PC-9 (cell line): ENCODE results near the gene DSCAM. TPM values are rescaled to one million over a fixed set of nuclear protein-coding genes. Genes with fewer than 3 reads are reported as not detected.

ENCODE experiments used
- BruUV-seq: library from RNA; stranded (reverse); fragments of 400-500 nt; replicated peaks from 2 replicates; lab custom pipeline; 2021; lab: Mats Ljungman, UMichigan
- CTCF ChIA-PET: fragments of 300-600 bp; sonication (Branson Sonifier 250); formaldehyde crosslinking; loops from one replicate; lab custom pipeline; 2022; ENCODE audit warnings: antibody characterized with exemption; lab: Charles Lee
- POLR2A ChIA-PET: fragments of 300-600 bp; sonication (Branson Sonifier 250); formaldehyde crosslinking; loops from one replicate; lab custom pipeline; 2022; ENCODE audit warnings: antibody characterized with exemption; ENCODE audit not compliant: unreplicated experiment; lab: Charles Lee
- DNase-seq, 2 experiments: peaks; one replicate each; pipeline versions ENCODE4 v3.0.0 to v3.0.0-alpha.2; 2015 to 2022; ENCODE audit warnings: mixed read lengths in 1 of 2
- H2AFZ ChIP-seq: fragments of 200-600 bp; sonication (generic); 2 replicates; pipeline ENCODE4 v1.8.1; 2017; ENCODE audit warnings: antibody characterized with exemption
- H3F3A ChIP-seq: fragments of 200-600 bp; sonication (generic); 2 replicates; pipeline ENCODE4 v1.8.1; 2017; ENCODE audit warnings: antibody characterized with exemption, mild to moderate bottlenecking, low read depth; ENCODE audit not compliant: insufficient read depth
- H3K27ac ChIP-seq: fragments of 200-600 bp; sonication (generic); 2 replicates; pipeline ENCODE4 v1.6.1; 2016; ENCODE audit warnings: mixed run types
- H3K27me3 ChIP-seq: fragments of 200-600 bp; sonication (generic); 2 replicates; pipeline ENCODE4 v1.6.1; 2016; ENCODE audit warnings: low read depth, mixed run types; ENCODE audit not compliant: insufficient read depth
- H3K36me3 ChIP-seq: fragments of 200-600 bp; sonication (generic); 2 replicates; pipeline ENCODE4 v1.6.1; 2016; ENCODE audit warnings: low read depth, mixed run types
- H3K4me1 ChIP-seq: fragments of 200-600 bp; sonication (generic); replicated peaks from 2 replicates; pipeline ENCODE4 v1.6.1; 2016; ENCODE audit warnings: mixed run types; ENCODE audit not compliant: insufficient read depth
- H3K4me2 ChIP-seq: fragments of 200-600 bp; sonication (generic); 2 replicates; pipeline ENCODE4 v1.6.1; 2017; ENCODE audit warnings: mixed run types
- H3K4me3 ChIP-seq: fragments of 200-600 bp; sonication (generic); 2 replicates; pipeline ENCODE4 v1.6.1; 2016; ENCODE audit warnings: mixed run types
- H3K79me2 ChIP-seq: fragments of 200-600 bp; sonication (generic); 2 replicates; pipeline ENCODE4 v1.6.1; 2017; ENCODE audit warnings: low read depth, mixed run types
- H3K9me2 ChIP-seq: fragments of 200-600 bp; sonication (generic); 2 replicates; pipeline ENCODE4 v1.8.1; 2017; ENCODE audit warnings: mild to moderate bottlenecking; ENCODE audit not compliant: insufficient read depth
- H3K9me3 ChIP-seq: fragments of 200-600 bp; sonication (generic); 2 replicates; pipeline ENCODE4 v1.8.1; 2016; ENCODE audit warnings: low read depth; ENCODE audit not compliant: insufficient read depth
- H4K20me1 ChIP-seq: fragments of 200-600 bp; sonication (generic); 2 replicates; pipeline ENCODE4 v1.8.1; 2017; ENCODE audit not compliant: insufficient read depth
- EZH2 ChIP-seq: fragments of 200-600 bp; sonication (generic); IDR thresholded peaks from 2 replicates; pipeline ENCODE4 v1.8.0; 2017; ENCODE audit warnings: antibody characterized with exemption, low read depth
- intact Hi-C: fragments of 100-400 bp; cut with micrococcal nuclease; formaldehyde crosslinking; loops from one replicate; pipeline ENCODE4 v1.10.0; 2022; ENCODE audit not compliant: unreplicated experiment
- total RNA-seq: library from RNA; stranded (reverse); gene quantifications from 2 replicates; pipeline ENCODE4 v1.2.3, GENCODE V29; 2021
- TF ChIP-seq, protein P1 (sequence below): fragments of 200-600 bp; sonication (generic); conservative IDR thresholded peaks from 2 replicates; pipeline ENCODE4 v1.6.1; 2017; ENCODE audit warnings: mixed run types, antibody characterized with exemption, mild to moderate bottlenecking, moderate library complexity

The DSCAM gene
- total RNA-seq, 1 experiment from 2014 or later, result not detected

- Histone ChIP-seq H3K4me1 (no peaks in the 10 kb centered on the region), H3K4me3 (no peak overlapping the region), H3K79me2 (no peaks in the 10 kb centered on the region), H3K27ac (no peak overlapping the region), H3K4me2 (no peak overlapping the region), H3K9me3 (no peaks in the 10 kb centered on the region), H3K36me3 (no peaks in the 10 kb centered on the region), H3K9me2 (no peaks in the 10 kb centered on the region), H4K20me1 (no peaks in the 10 kb centered on the region), H3K27me3 (peaks cover 4% of the 10 kb centered on the region; the same call in 1 of the 2 replicates), H3F3A (no peaks in the 10 kb centered on the region), H2AFZ (no peak overlapping the region)
- no peak for DNase-seq
- ChIA-PET POLR2A (no interaction called here), CTCF (no interaction called here)
- intact Hi-C loops, result no loop called here
- no peak for TF ChIP-seq EZH2
- TF ChIP-seq, protein P1, sequence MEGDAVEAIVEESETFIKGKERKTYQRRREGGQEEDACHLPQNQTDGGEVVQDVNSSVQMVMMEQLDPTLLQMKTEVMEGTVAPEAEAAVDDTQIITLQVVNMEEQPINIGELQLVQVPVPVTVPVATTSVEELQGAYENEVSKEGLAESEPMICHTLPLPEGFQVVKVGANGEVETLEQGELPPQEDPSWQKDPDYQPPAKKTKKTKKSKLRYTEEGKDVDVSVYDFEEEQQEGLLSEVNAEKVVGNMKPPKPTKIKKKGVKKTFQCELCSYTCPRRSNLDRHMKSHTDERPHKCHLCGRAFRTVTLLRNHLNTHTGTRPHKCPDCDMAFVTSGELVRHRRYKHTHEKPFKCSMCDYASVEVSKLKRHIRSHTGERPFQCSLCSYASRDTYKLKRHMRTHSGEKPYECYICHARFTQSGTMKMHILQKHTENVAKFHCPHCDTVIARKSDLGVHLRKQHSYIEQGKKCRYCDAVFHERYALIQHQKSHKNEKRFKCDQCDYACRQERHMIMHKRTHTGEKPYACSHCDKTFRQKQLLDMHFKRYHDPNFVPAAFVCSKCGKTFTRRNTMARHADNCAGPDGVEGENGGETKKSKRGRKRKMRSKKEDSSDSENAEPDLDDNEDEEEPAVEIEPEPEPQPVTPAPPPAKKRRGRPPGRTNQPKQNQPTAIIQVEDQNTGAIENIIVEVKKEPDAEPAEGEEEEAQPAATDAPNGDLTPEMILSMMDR, result no peak
- no TSS peak for BruUV-seq
Measured at GRCh38 chr21:40490408-40490807, 356.6 kb downstream of the DSCAM start.

- Histone ChIP-seq H3K79me2 (no peaks in the 10 kb centered on the region), H3K9me3 (no peaks in the 10 kb centered on the region), H3K9me2 (no peaks in the 10 kb centered on the region), H3K36me3 (no peaks in the 10 kb centered on the region), H3K4me1 (no peaks in the 10 kb centered on the region), H3K4me3 (no peak overlapping the region), H2AFZ (no peak overlapping the region), H3F3A (no peaks in the 10 kb centered on the region), H3K27me3 (peaks cover 4% of the 10 kb centered on the region; the same call in 1 of the 2 replicates), H3K4me2 (no peak overlapping the region), H4K20me1 (no peaks in the 10 kb centered on the region), H3K27ac (no peak overlapping the region)
- POLR2A ChIA-PET, result no interaction called here
- DNase-seq, result no peak
- no peak for TF ChIP-seq EZH2
- intact Hi-C loops, result no loop called here
- BruUV-seq, result no TSS peak
- CTCF ChIA-PET, result no interaction called here
Measured at GRCh38 chr21:40489001-40489400, 358.0 kb downstream of the DSCAM start.

GRCh38 chr21:40481764-40482163, 365.2 kb downstream of the DSCAM start:
- CTCF ChIA-PET, result no interaction called here
- intact Hi-C loops, result no loop called here
- DNase-seq, result no peak
- no peak overlapping the region for H3K4me3 ChIP-seq
- H3K4me2 ChIP-seq, result no peak overlapping the region
- POLR2A ChIA-PET, result no interaction called here
- no peak overlapping the region for H2AFZ ChIP-seq
- H3K9me3 ChIP-seq, result no peaks in the 10 kb centered on the region
- peaks cover 4% of the 10 kb centered on the region; the same call in 1 of the 2 replicates for H3K27me3 ChIP-seq
- no peaks in the 10 kb centered on the region for H3K79me2 ChIP-seq
- H3K36me3 ChIP-seq, result no peaks in the 10 kb centered on the region
- no peaks in the 10 kb centered on the region for H3K9me2 ChIP-seq
- no peaks in the 10 kb centered on the region for H3K4me1 ChIP-seq
- H3K27ac ChIP-seq, result no peak overlapping the region
- no peaks in the 10 kb centered on the region for H4K20me1 ChIP-seq
- no TSS peak for BruUV-seq
- no peaks in the 10 kb centered on the region for H3F3A ChIP-seq
- TF ChIP-seq EZH2, result no peak
- TF ChIP-seq, protein P1, result no peak

GRCh38 chr21:40474513-40474912, 372.4 kb downstream of the DSCAM start:
- no TSS peak for BruUV-seq
- H2AFZ ChIP-seq, result no peak overlapping the region
- CTCF ChIA-PET, result no interaction called here
- TF ChIP-seq EZH2, result no peak
- TF ChIP-seq, protein P1, result no peak
- H3K27me3 ChIP-seq, result no peaks in the 10 kb centered on the region
- no peaks in the 10 kb centered on the region for H3K36me3 ChIP-seq
- POLR2A ChIA-PET, result no interaction called here
- no peak for DNase-seq
- H3K4me2 ChIP-seq, result no peak overlapping the region
- H3K4me3 ChIP-seq, result no peak overlapping the region
- no peaks in the 10 kb centered on the region for H3K4me1 ChIP-seq
- no peaks in the 10 kb centered on the region for H3F3A ChIP-seq
- no peak overlapping the region for H3K27ac ChIP-seq
- no peaks in the 10 kb centered on the region for H3K9me2 ChIP-seq
- intact Hi-C loops, result no loop called here
- no peaks in the 10 kb centered on the region for H3K9me3 ChIP-seq
- no peaks in the 10 kb centered on the region for H4K20me1 ChIP-seq
- H3K79me2 ChIP-seq, result no peaks in the 10 kb centered on the region
